Measurements from ENCODE around the gene PTGR3.
A peak's percentile ranks its signal among the peaks of the same experiment; 100 is the strongest.

PTGR3 gene

DNA sequence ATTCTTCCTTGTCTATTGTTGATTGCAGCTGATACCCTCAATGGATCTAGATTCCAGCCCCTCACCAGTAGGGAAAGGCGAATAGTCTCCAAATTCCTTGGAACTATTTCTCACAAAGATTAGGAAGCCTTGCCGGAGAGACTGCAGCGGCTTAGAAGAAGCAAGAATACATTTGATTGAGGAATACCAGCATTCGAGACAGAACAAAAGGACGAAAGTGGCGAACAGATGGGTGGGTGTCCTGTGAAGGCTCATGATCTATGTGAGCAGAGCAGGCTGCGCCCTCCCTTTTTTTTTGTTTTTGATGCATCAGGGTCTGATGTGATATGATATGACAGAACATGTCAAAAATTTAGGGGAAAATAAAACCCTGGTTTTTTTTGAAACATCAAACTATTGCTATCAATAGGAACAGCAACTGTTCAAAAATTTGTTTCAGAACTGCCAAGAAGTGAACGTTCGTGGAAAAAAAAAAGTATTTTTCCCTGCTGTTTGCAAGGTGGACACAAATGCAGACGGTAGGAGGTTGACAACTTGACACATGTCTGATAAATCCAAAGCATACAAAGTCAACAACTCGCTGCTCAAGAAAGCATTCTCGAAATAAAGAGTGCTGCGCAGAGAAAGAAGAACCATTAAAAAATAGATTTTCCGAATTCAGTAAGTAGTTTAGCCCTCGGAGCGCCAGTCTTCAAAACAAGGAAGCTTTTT is 49.1 kb downstream of the PTGR3 start:
- peaks cover 6% of the 10 kb centered on the region for H3K4me1 Mint-ChIP-seq
- peaks cover 12% of the 10 kb centered on the region for H3K9me3 Mint-ChIP-seq
- H3K27me3 Mint-ChIP-seq (ENCODE audit: low read depth): peaks cover 10% of the 10 kb centered on the region
- no peak overlapping the region for H3K27ac Mint-ChIP-seq
- TF ChIP-seq, protein P1, sequence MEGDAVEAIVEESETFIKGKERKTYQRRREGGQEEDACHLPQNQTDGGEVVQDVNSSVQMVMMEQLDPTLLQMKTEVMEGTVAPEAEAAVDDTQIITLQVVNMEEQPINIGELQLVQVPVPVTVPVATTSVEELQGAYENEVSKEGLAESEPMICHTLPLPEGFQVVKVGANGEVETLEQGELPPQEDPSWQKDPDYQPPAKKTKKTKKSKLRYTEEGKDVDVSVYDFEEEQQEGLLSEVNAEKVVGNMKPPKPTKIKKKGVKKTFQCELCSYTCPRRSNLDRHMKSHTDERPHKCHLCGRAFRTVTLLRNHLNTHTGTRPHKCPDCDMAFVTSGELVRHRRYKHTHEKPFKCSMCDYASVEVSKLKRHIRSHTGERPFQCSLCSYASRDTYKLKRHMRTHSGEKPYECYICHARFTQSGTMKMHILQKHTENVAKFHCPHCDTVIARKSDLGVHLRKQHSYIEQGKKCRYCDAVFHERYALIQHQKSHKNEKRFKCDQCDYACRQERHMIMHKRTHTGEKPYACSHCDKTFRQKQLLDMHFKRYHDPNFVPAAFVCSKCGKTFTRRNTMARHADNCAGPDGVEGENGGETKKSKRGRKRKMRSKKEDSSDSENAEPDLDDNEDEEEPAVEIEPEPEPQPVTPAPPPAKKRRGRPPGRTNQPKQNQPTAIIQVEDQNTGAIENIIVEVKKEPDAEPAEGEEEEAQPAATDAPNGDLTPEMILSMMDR (IDR thresholded peaks at IDR 0.05; ENCODE audit: unreplicated experiment in 3 of 3): no peak
- peak overlapping the region in 1 of 3 experiments; percentile 59 for H3K4me3 Mint-ChIP-seq
- H3K36me3 Mint-ChIP-seq (ENCODE audit: low read depth): peaks cover 8% of the 10 kb centered on the region

DNA sequence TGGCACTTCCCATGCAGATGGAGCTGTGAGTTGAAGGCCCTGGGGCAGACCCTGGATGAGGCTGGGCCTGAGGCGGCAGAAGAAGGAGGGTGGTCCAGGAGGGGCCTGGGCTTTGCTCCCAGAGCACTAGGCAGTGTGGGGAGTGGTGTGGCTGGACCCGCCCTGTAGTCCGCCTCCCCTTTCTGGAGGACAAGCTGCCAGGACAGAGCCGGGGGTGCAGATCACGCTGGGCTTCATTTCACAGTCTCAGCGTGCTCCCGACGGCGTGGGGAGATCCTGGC is 49.8 kb downstream of the PTGR3 start:
- Mint-ChIP-seq H3K4me1 (peaks cover 6% of the 10 kb centered on the region), H3K9me3 (peaks cover 17% of the 10 kb centered on the region), H3K27me3 (ENCODE audit: low read depth) (peaks cover 14% of the 10 kb centered on the region), H3K4me3 (no peak overlapping the region), H3K36me3 (ENCODE audit: low read depth) (peaks cover 14% of the 10 kb centered on the region), H3K27ac (no peak overlapping the region)
- TF ChIP-seq, protein P1 (IDR thresholded peaks at IDR 0.05; ENCODE audit: unreplicated experiment in 3 of 3): no peak

All from nephron (organoid).